HepG2 (cell line): Measurements from ENCODE around the gene PLEKHG2. TPM values are rescaled to one million over a fixed set of nuclear protein-coding genes. Genes with fewer than 3 reads are reported as not detected.

ENCODE experiments used
- ARID5B ChIP-seq: IDR thresholded peaks from 2 replicates; pipeline ENCODE4 v1.4.0; 2020; ENCODE audit warnings: mild to moderate bottlenecking, missing genetic modification reagents
- CHCHD3 ChIP-seq: sonication (generic); formaldehyde crosslinking; IDR thresholded peaks from 2 replicates; pipeline ENCODE4 v1.8.0; 2022; ENCODE audit warnings: mild to moderate bottlenecking, missing genetic modification reagents, moderate library complexity
- EP300 ChIP-seq, 3 experiments: sonication (generic) in 1 of 3; formaldehyde crosslinking in 1 of 3; IDR thresholded peaks; 2 replicates each; pipeline versions ENCODE4 v1.5.1 to v1.6.1; 2011 to 2020; ENCODE audit warnings: low read depth in 2 of 3, low read length in 2 of 3, borderline replicate concordance in 1 of 3, improper control_type of control experiment in 1 of 3, mild to moderate bottlenecking in 1 of 3, missing genetic modification reagents in 1 of 3, moderate library complexity in 1 of 3
- GRHL1 ChIP-seq: sonication (generic); formaldehyde crosslinking; conservative IDR thresholded peaks from 2 replicates; pipeline ENCODE4 v1.8.0; 2022; ENCODE audit warnings: missing genetic modification reagents
- HIC2 ChIP-seq: sonication (generic); formaldehyde crosslinking; IDR thresholded peaks from 2 replicates; pipeline ENCODE4 v1.9.0; 2022; ENCODE audit warnings: low read depth, missing genetic modification reagents
- MEIS2 ChIP-seq: sonication (generic); formaldehyde crosslinking; IDR thresholded peaks from 2 replicates; pipeline ENCODE4 v1.9.0; 2021; ENCODE audit warnings: mild to moderate bottlenecking, missing genetic modification reagents
- RXRA ChIP-seq: sonication (generic); formaldehyde crosslinking; IDR thresholded peaks from 2 replicates; pipeline ENCODE4 v1.5.1; 2020; ENCODE audit warnings: missing genetic modification reagents
- TCF7L2 ChIP-seq: IDR thresholded peaks from 2 replicates; pipeline ENCODE4 v1.6.1; 2011; ENCODE audit warnings: mild to moderate bottlenecking, low read depth, low read length, moderate library complexity
- TEF ChIP-seq: sonication (generic); formaldehyde crosslinking; IDR thresholded peaks from 2 replicates; pipeline ENCODE4 v1.5.0; 2020; ENCODE audit warnings: missing genetic modification reagents
- THYN1 ChIP-seq: sonication (generic); formaldehyde crosslinking; IDR thresholded peaks from 2 replicates; pipeline ENCODE4 v1.8.1; 2023; ENCODE audit warnings: low read depth, mild to moderate bottlenecking, moderate library complexity, missing genetic modification reagents, borderline replicate concordance
- ZBTB49 ChIP-seq: sonication (generic); formaldehyde crosslinking; IDR thresholded peaks from 2 replicates; pipeline ENCODE4 v1.4.0; 2020; ENCODE audit warnings: missing genetic modification reagents, borderline replicate concordance
- ZNF276 ChIP-seq: sonication (generic); formaldehyde crosslinking; IDR thresholded peaks from 2 replicates; pipeline ENCODE4 v1.4.0; 2020; ENCODE audit warnings: mild to moderate bottlenecking, low read depth, missing genetic modification reagents
- ZNF3 ChIP-seq: IDR thresholded peaks from 2 replicates; pipeline ENCODE4 v1.7.0; 2017; ENCODE audit warnings: inconsistent platforms
- ZNF607 ChIP-seq: sonication (generic); formaldehyde crosslinking; IDR thresholded peaks from 2 replicates; pipeline ENCODE4 v1.5.1; 2020; ENCODE audit warnings: missing genetic modification reagents, mild to moderate bottlenecking, borderline replicate concordance
- polyA plus RNA-seq, 8 experiments: library from polyadenylated mRNA; depleted of rRNA in 3 of 8; stranded (reverse) in 7 of 8; unstranded in 1 of 8; fragments of >200 nt; fragmentation: Illumina TruSeq in 4 of 8; extraction: Trizol in 4 of 8; gene quantifications; 2 replicates each; pipeline versions ENCODE4 v1.2.1 to v1.2.3, GENCODE V29; 2011 to 2016; ENCODE audit warnings: low read depth in 4 of 8, missing spikeins in 1 of 8, mixed read lengths in 1 of 8; ENCODE audit not compliant: insufficient read depth in 1 of 8
- total RNA-seq, 5 experiments: library from RNA; depleted of rRNA; stranded (reverse); fragments of >200 nt; fragmentation: Illumina TruSeq; extraction: Trizol; gene quantifications; 2 replicates each; pipeline ENCODE4 v1.2.3, GENCODE V29; 2016; ENCODE audit warnings: low read depth in 1 of 5

Gene PLEKHG2
- total and polyA plus RNA-seq, 2 of the 13 experiments (the other 11 are each of a cell fraction or from before 2014, with no cell fraction given): 3.6 to 6.8 TPM

GRCh38 chr19:39412100-39412866 lies at the start of gene PLEKHG2 (continued):
- no peak for TF ChIP-seq GRHL1 (CRISPR knock-in tag)
- no peak for TF ChIP-seq TEF (CRISPR knock-in tag)
- peak; percentile 44 for TF ChIP-seq ARID5B (CRISPR knock-in tag)
- peak; percentile 69 for TF ChIP-seq RXRA
- TF ChIP-seq ZBTB49 (CRISPR knock-in tag): no peak
- TF ChIP-seq EP300 (IDR thresholded peaks at IDR 0.05; ENCODE audit: low read depth in 2 of 2, low read length in 2 of 2): peak in 1 of 2 experiments; percentile 35; a peak in 2 of 4 replicates
- TF ChIP-seq EP300 (CRISPR knock-in tag; IDR thresholded peaks at IDR 0.05; ENCODE audit: borderline replicate concordance): 0 out of 2 replicates have a peak, but pooled peaks have one; percentile 6
- TF ChIP-seq TCF7L2: no peak
- TF ChIP-seq ZNF3: no peak
- peak; percentile 69; the same call in 1 of the 2 replicates for TF ChIP-seq ZNF607
- no peak for TF ChIP-seq HIC2 (CRISPR knock-in tag)
- TF ChIP-seq THYN1 (CRISPR knock-in tag): no peak
- TF ChIP-seq MEIS2 (CRISPR knock-in tag): peak; percentile 53; the same call in 1 of the 2 replicates
- no peak for TF ChIP-seq CHCHD3 (CRISPR knock-in tag)
- no peak for TF ChIP-seq ZNF276 (CRISPR knock-in tag)
